Measurements from ENCODE around the gene MLLT10.

GRCh38 chr10:21533467-21534279 is at the start of gene MLLT10:
- TF ChIP-seq EZH2 (IDR thresholded peaks at IDR 0.05) (no peak), POLR2AphosphoS5 (IDR thresholded peaks at IDR 0.05; ENCODE audit: borderline replicate concordance, low read depth, low read length) (peak; percentile 38), FOXP2 (optimal IDR thresholded peaks at IDR 0.05; ENCODE audit: control extremely low read depth, extremely low read length, insufficient read depth) (no peak)
